IMR-90 (cell line): ENCODE measurements around the gene ECM1. TPM values are rescaled to one million over a fixed set of nuclear protein-coding genes. Genes with fewer than 3 reads are reported as not detected.

Source experiments
- ATAC-seq: fragments of 200-7000 bp; cut with Tn5 transposase; 2 replicates; pipeline ENCODE4 v1.9.1; 2020; ENCODE audit warnings: low read depth, mild to moderate bottlenecking, moderate library complexity
- BruUV-seq: library from RNA; stranded (reverse); fragments of 400-500 nt; replicated peaks from 2 replicates; lab custom pipeline; 2021; lab: Mats Ljungman, UMichigan
- CTCF ChIA-PET: fragments of 300-600 bp; formaldehyde crosslinking; extraction: SDS; loops from one replicate; lab custom pipeline; 2021; ENCODE audit warnings: antibody characterized with exemption; lab: Yijun Ruan, JAX
- POLR2A ChIA-PET: fragments of 300-600 bp; sonication (Branson Sonifier 250); formaldehyde crosslinking; loops from one replicate; lab custom pipeline; 2022; ENCODE audit warnings: antibody characterized with exemption; ENCODE audit not compliant: unreplicated experiment; lab: Charles Lee
- DNase-seq: peaks from one replicate; pipeline ENCODE4 v3.0.0; 2013
- H2AFZ ChIP-seq: replicated peaks from 2 replicates; pipeline ENCODE3; 2013; ENCODE audit warnings: low read length, mild to moderate bottlenecking; ENCODE audit not compliant: poor library complexity
- H2AK5ac ChIP-seq: 2 replicates; pipeline ENCODE4 v1.6.1; 2013; ENCODE audit warnings: low read depth, low read length, inconsistent platforms
- H2AK9ac ChIP-seq: replicated peaks from 2 replicates; pipeline ENCODE3; 2013; ENCODE audit warnings: mild to moderate bottlenecking, low read depth, low read length, moderate library complexity; ENCODE audit not compliant: poor library complexity
- H2BK120ac ChIP-seq: 2 replicates; pipeline ENCODE4 v1.6.1; 2013; ENCODE audit warnings: low read depth, low read length, inconsistent platforms
- H2BK15ac ChIP-seq: 3 replicates; pipeline ENCODE4 v1.6.1; 2013; ENCODE audit warnings: low read depth, low read length, inconsistent platforms
- H2BK20ac ChIP-seq: 2 replicates; pipeline ENCODE4 v1.6.1; 2013; ENCODE audit warnings: low read depth, mild to moderate bottlenecking, inconsistent platforms, low read length, moderate library complexity
- H2BK5ac ChIP-seq: 2 replicates; pipeline ENCODE4 v1.6.1; 2013; ENCODE audit warnings: mild to moderate bottlenecking, low read depth, low read length, inconsistent platforms; ENCODE audit not compliant: poor library complexity, severe bottlenecking
- H3K14ac ChIP-seq: replicated peaks from 2 replicates; pipeline ENCODE4 v1.6.1; 2013; ENCODE audit warnings: low read depth, low read length, inconsistent platforms
- H3K18ac ChIP-seq: 2 replicates; pipeline ENCODE4 v1.6.1; 2013; ENCODE audit warnings: low read depth, low read length, control low read depth
- H3K23ac ChIP-seq: 2 replicates; pipeline ENCODE4 v1.6.1; 2013; ENCODE audit warnings: low read depth, low read length, inconsistent platforms
- H3K27ac ChIP-seq: 2 replicates; pipeline ENCODE4 v1.5.1; 2013; ENCODE audit warnings: mild to moderate bottlenecking, control low read depth, low read length; ENCODE audit not compliant: insufficient read depth
- H3K27me3 ChIP-seq: 2 replicates; pipeline ENCODE4 v1.6.1; 2013; ENCODE audit warnings: low read length; ENCODE audit not compliant: control insufficient read depth, insufficient read depth
- H3K36me3 ChIP-seq: 2 replicates; pipeline ENCODE4 v1.6.1; 2013; ENCODE audit warnings: low read length, mixed read lengths; ENCODE audit not compliant: control insufficient read depth, insufficient read depth
- H3K4ac ChIP-seq: 2 replicates; pipeline ENCODE4 v1.6.1; 2013; ENCODE audit warnings: low read depth, low read length, inconsistent platforms
- H3K4me1 ChIP-seq: 2 replicates; pipeline ENCODE4 v1.6.1; 2013; ENCODE audit warnings: low read length, mixed read lengths; ENCODE audit not compliant: control insufficient read depth, insufficient read depth
- H3K4me2 ChIP-seq: 2 replicates; pipeline ENCODE4 v1.6.1; 2013; ENCODE audit warnings: low read depth, mild to moderate bottlenecking, control low read depth, low read length, moderate library complexity
- H3K4me3 ChIP-seq: 2 replicates; pipeline ENCODE4 v1.5.1; 2013; ENCODE audit warnings: low read depth, mild to moderate bottlenecking, control low read depth, low read length, moderate library complexity; ENCODE audit not compliant: insufficient read depth
- H3K56ac ChIP-seq: 2 replicates; pipeline ENCODE4 v1.6.1; 2013; ENCODE audit warnings: low read length, inconsistent platforms; ENCODE audit not compliant: insufficient read depth; ENCODE audit errors: extremely low read depth
- H3K79me1 ChIP-seq, 2 experiments: 2 replicates each; pipeline ENCODE4 v1.6.1; 2013; ENCODE audit warnings: low read length in 2 of 2, inconsistent platforms in 1 of 2, low read depth in 1 of 2
- H3K9ac ChIP-seq: 2 replicates; pipeline ENCODE4 v1.6.1; 2013; ENCODE audit warnings: low read depth, low read length, control low read depth
- H3K9me1 ChIP-seq: 2 replicates; pipeline ENCODE4 v1.6.1; 2013; ENCODE audit warnings: low read length, inconsistent platforms; ENCODE audit not compliant: insufficient read depth
- H3K9me3 ChIP-seq: 2 replicates; pipeline ENCODE4 v1.6.1; 2013; ENCODE audit warnings: low read length; ENCODE audit not compliant: control insufficient read depth, insufficient read depth
- H4K20me1 ChIP-seq: 2 replicates; pipeline ENCODE4 v1.6.1; 2013; ENCODE audit warnings: low read length, inconsistent platforms; ENCODE audit not compliant: insufficient read depth
- H4K5ac ChIP-seq: 2 replicates; pipeline ENCODE4 v1.6.1; 2013; ENCODE audit warnings: mild to moderate bottlenecking, low read depth, low read length, control low read depth
- H4K8ac ChIP-seq, 2 experiments: 2 replicates each; pipeline ENCODE4 v1.6.1; 2013; ENCODE audit warnings: low read depth in 2 of 2, low read length in 2 of 2, control low read depth in 1 of 2, inconsistent platforms in 1 of 2
- H4K91ac ChIP-seq: 2 replicates; pipeline ENCODE4 v1.6.1; 2013; ENCODE audit warnings: low read depth, low read length, inconsistent platforms; ENCODE audit not compliant: insufficient read depth
- MAFK ChIP-seq: IDR thresholded peaks from 2 replicates; pipeline ENCODE4 v1.6.1; 2012; ENCODE audit warnings: low read depth, low read length, improper control_type of control experiment
- MAZ ChIP-seq: IDR thresholded peaks from 2 replicates; pipeline ENCODE4 v1.6.1; 2012; ENCODE audit warnings: low read depth, mild to moderate bottlenecking, low read length, improper control_type of control experiment, moderate library complexity, borderline replicate concordance
- POLR2A ChIP-seq: IDR thresholded peaks from 2 replicates; pipeline ENCODE4 v1.6.1; 2012; ENCODE audit warnings: mild to moderate bottlenecking, low read depth, low read length
- RAD21 ChIP-seq: IDR thresholded peaks from 2 replicates; pipeline ENCODE4 v1.6.1; 2012; ENCODE audit warnings: low read length, improper control_type of control experiment
- RCOR1 ChIP-seq: IDR thresholded peaks from 2 replicates; pipeline ENCODE4 v1.6.1; 2012; ENCODE audit warnings: mild to moderate bottlenecking, low read length, improper control_type of control experiment; ENCODE audit not compliant: insufficient replicate concordance
- RFX5 ChIP-seq: IDR thresholded peaks from 2 replicates; pipeline ENCODE4 v1.8.0; 2012; ENCODE audit warnings: low read depth, mild to moderate bottlenecking, low read length, moderate library complexity
- USF2 ChIP-seq: fragments of 150-350 bp; IDR thresholded peaks from 2 replicates; pipeline ENCODE4 v1.6.1; 2017; ENCODE audit warnings: mild to moderate bottlenecking, antibody characterized with exemption, low read length, low read depth
- WGBS, 2 experiments: methylation state at CpG; one replicate each; pipeline versions ENCODE4 v1.1.5 to v1.1.7; 2013; ENCODE audit warnings: missing lambda C conversion rate in 2 of 2; ENCODE audit not compliant: insufficient read length in 1 of 2; ENCODE audit errors: extremely low coverage in 2 of 2; 5-methylcytosine and 5-hydroxymethylcytosine counted together
- dilution Hi-C: fragments of 300-500 bp; cut with HindIII; formaldehyde crosslinking; loops from one replicate; pipeline ENCODE4 v1.14.3; 2018; ENCODE audit warnings: low sequenced_read_pairs; ENCODE audit not compliant: unreplicated experiment
- in situ Hi-C: fragments of 300-500 bp; cut with MboI; formaldehyde crosslinking; loops from 3 replicates; pipeline ENCODE4 v1.14.3; 2019; ENCODE audit warnings: low sequenced_read_pairs, inconsistent platforms, mixed read lengths
- intact Hi-C: fragments of 100-400 bp; cut with micrococcal nuclease; formaldehyde crosslinking; loops from 2 replicates; pipeline ENCODE4 v1.10.0; 2022
- polyA plus RNA-seq, 3 experiments: library from polyadenylated mRNA; depleted of rRNA; stranded (reverse); fragments of >200 nt; gene quantifications; 2 replicates each; pipeline ENCODE4 v1.2.3, GENCODE V29; 2012; ENCODE audit warnings: low replicate concordance in 1 of 3
- total RNA-seq: library from RNA; depleted of rRNA; stranded (reverse); fragments of >200 nt; gene quantifications from 2 replicates; pipeline ENCODE4 v1.2.3, GENCODE V29; 2012

Gene ECM1
- total and polyA plus RNA-seq, 2 of the 4 experiments (the other 2 are of a cell fraction) = 20.1 to 230 TPM

GRCh38 chr1:150521196-150521968 is 13.5 kb downstream of the ECM1 start:
- BruUV-seq = no TSS peak
- H2BK120ac ChIP-seq = no peak overlapping the region
- H2AFZ ChIP-seq = no peak overlapping the region
- H3K9ac ChIP-seq = no peak overlapping the region
- no peaks in the 10 kb centered on the region for H3K9me3 ChIP-seq
- no peak overlapping the region for H4K5ac ChIP-seq
- H3K9me1 ChIP-seq = no peaks in the 10 kb centered on the region
- intact Hi-C loops = no loop called here
- H3K4me3 ChIP-seq = no peak overlapping the region
- no peak overlapping the region for H2BK20ac ChIP-seq
- H3K56ac ChIP-seq = no peak overlapping the region
- no peak for DNase-seq
- H3K4me1 ChIP-seq = no peaks in the 10 kb centered on the region
- WGBS, 2 experiments = no CpG with 5 or more reads among the region's 1 CpG
- ATAC-seq = no peak
- H4K91ac ChIP-seq = no peak overlapping the region
- no peak overlapping the region for H3K27ac ChIP-seq
- H3K36me3 ChIP-seq = no peaks in the 10 kb centered on the region
- dilution Hi-C loops = no loop called here
- ChIA-PET CTCF (interaction anchor here (0.6 kb wide), 1 partner anchor 154 kb away, joined by 3 read pairs; no protein-coding TSS in a partner anchor), POLR2A (no interaction called here)
- TF ChIP-seq MAZ (no peak), MAFK (no peak), RCOR1 (no peak), USF2 (no peak), RFX5 (no peak), POLR2A (no peak), RAD21 (no peak)
- no peaks in the 10 kb centered on the region for H4K20me1 ChIP-seq
- H2BK5ac ChIP-seq = no peak overlapping the region
- H3K79me1 ChIP-seq = no peaks in the 10 kb centered on the region
- no peak overlapping the region for H3K14ac ChIP-seq
- in situ Hi-C loops = no loop called here
- no peak overlapping the region for H3K23ac ChIP-seq
- no peak overlapping the region for H2AK5ac ChIP-seq
- no peak overlapping the region for H3K18ac ChIP-seq
- no peak overlapping the region for H3K4ac ChIP-seq
- H2BK15ac ChIP-seq = no peak overlapping the region
- no peak overlapping the region for H4K8ac ChIP-seq
- no peak overlapping the region for H3K4me2 ChIP-seq
- H3K27me3 ChIP-seq = no peaks in the 10 kb centered on the region
- H2AK9ac ChIP-seq = no peak overlapping the region
